Panc1 (cell line): ENCODE data around the gene METTL15. TPM values are rescaled to one million over a fixed set of nuclear protein-coding genes. Genes with fewer than 3 reads are reported as not detected.

Source experiments
- ATAC-seq: fragments of 200-7000 bp; cut with Tn5 transposase; 2 replicates; pipeline ENCODE4 v1.9.1; 2020; ENCODE audit warnings: mild to moderate bottlenecking, moderate library complexity
- BruUV-seq: library from RNA; stranded (reverse); fragments of 400-500 nt; replicated peaks from 2 replicates; lab custom pipeline; 2021; lab: Mats Ljungman, UMichigan
- CTCF ChIA-PET: fragments of 300-600 bp; sonication (Branson Sonifier 250); formaldehyde crosslinking; loops from one replicate; lab custom pipeline; 2022; ENCODE audit warnings: antibody characterized with exemption; lab: Charles Lee
- POLR2A ChIA-PET: fragments of 300-600 bp; sonication (Branson Sonifier 250); formaldehyde crosslinking; loops from one replicate; lab custom pipeline; 2022; ENCODE audit warnings: antibody characterized with exemption; lab: Charles Lee
- DNase-seq: peaks from one replicate; pipeline ENCODE4 v3.0.0-alpha.2; 2010; ENCODE audit warnings: low read depth, low spot score
- H3K27ac ChIP-seq: 2 replicates; pipeline ENCODE4 v1.5.1; 2011; ENCODE audit warnings: mild to moderate bottlenecking, low read length, inconsistent platforms
- H3K27me3 ChIP-seq: fragments of 200-500 bp; sonication (Bioruptor generic); 2 replicates; pipeline ENCODE4 v1.6.0; 2014; ENCODE audit warnings: low read length, inconsistent platforms; ENCODE audit not compliant: control insufficient read depth, insufficient read depth
- H3K36me3 ChIP-seq: fragments of 200-500 bp; sonication (Bioruptor generic); 2 replicates; pipeline ENCODE4 v1.5.1; 2014; ENCODE audit warnings: inconsistent platforms, mild to moderate bottlenecking, low read length, moderate library complexity; ENCODE audit not compliant: control insufficient read depth, insufficient read depth
- H3K4me1 ChIP-seq: 2 replicates; pipeline ENCODE4 v1.5.1; 2011; ENCODE audit warnings: inconsistent platforms, mild to moderate bottlenecking, low read length, moderate library complexity; ENCODE audit not compliant: control insufficient read depth, insufficient read depth
- H3K4me3 ChIP-seq, 2 experiments: 2 replicates each; pipeline ENCODE4 v1.5.1; 2011 to 2012; ENCODE audit warnings: low read depth in 2 of 2, low read length in 2 of 2, mild to moderate bottlenecking in 2 of 2, inconsistent platforms in 1 of 2, moderate library complexity in 1 of 2
- H3K9me3 ChIP-seq: fragments of 200-500 bp; sonication (Bioruptor generic); 2 replicates; pipeline ENCODE4 v1.5.1; 2014; ENCODE audit warnings: low read depth, mild to moderate bottlenecking, inconsistent platforms, low read length, moderate library complexity; ENCODE audit not compliant: control insufficient read depth, insufficient read depth
- POLR2AphosphoS5 ChIP-seq: IDR thresholded peaks from 2 replicates; pipeline ENCODE4 v1.6.1; 2012; ENCODE audit warnings: mild to moderate bottlenecking, low read depth, low read length, moderate library complexity
- SIN3A ChIP-seq: IDR thresholded peaks from 2 replicates; pipeline ENCODE4 v1.6.1; 2012; ENCODE audit warnings: low read depth, mild to moderate bottlenecking, low read length, moderate library complexity, borderline replicate concordance; ENCODE audit not compliant: insufficient read depth
- TCF7L2 ChIP-seq: IDR thresholded peaks from 2 replicates; pipeline ENCODE4 v1.6.1; 2011; ENCODE audit warnings: mild to moderate bottlenecking, low read depth, low read length, inconsistent platforms
- in situ Hi-C: cut with HindIII; loops from 2 replicates; pipeline ENCODE4 v1.10.0; 2016; ENCODE audit warnings: low sequenced_read_pairs, low pct_unique_long_range_greater_than_20kb
- intact Hi-C: fragments of 100-400 bp; cut with micrococcal nuclease; formaldehyde crosslinking; loops from one replicate; pipeline ENCODE4 v1.10.0; 2022; ENCODE audit not compliant: unreplicated experiment
- total RNA-seq: library from RNA; stranded (reverse); gene quantifications from one replicate; pipeline ENCODE4 v1.2.1, GENCODE V29; 2021; ENCODE audit not compliant: unreplicated experiment
- TF ChIP-seq, protein P1 (sequence below), 2 experiments: IDR thresholded peaks; 2 replicates each; pipeline ENCODE4 v1.6.1; 2011 to 2012; ENCODE audit warnings: low read depth in 2 of 2, control low read depth in 1 of 2, low read length in 1 of 2, mild to moderate bottlenecking in 1 of 2, moderate library complexity in 1 of 2; ENCODE audit not compliant: insufficient read depth in 1 of 2
- TF ChIP-seq, protein P2 (sequence below): fragments of 450-650 bp; IDR thresholded peaks from 2 replicates; pipeline ENCODE4 v1.5.1; 2017; ENCODE audit warnings: mild to moderate bottlenecking

The METTL15 gene
- total RNA-seq, 1 experiment from 2014 or later = 11.4 TPM

DNA sequence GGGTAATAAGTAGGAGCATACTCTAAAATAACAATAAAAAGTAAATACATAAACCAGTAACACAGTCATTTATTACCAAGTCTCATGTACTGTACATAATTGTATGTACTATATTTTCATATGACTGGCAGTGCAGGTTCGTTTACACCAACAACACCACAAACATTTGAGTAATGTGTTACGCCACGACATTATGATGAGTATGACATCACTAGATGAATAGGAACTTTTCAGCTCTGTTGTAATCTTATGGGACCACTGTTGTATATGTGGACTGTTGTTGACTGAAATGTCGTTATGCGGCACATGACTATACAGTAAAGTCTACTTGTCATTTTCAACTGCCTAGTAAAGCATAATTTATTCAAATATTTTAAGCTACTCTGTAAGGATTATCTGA, 18.8 kb upstream of the METTL15 start:
- no TSS peak for BruUV-seq
- ChIA-PET POLR2A (no interaction called here), CTCF (no interaction called here)
- in situ Hi-C loops (no loop called here), intact Hi-C loops (no loop called here)
- H3K4me3 ChIP-seq = no peak overlapping the region
- no peak overlapping the region for H3K27ac ChIP-seq
- DNase-seq = no peak
- no peaks in the 10 kb centered on the region for H3K27me3 ChIP-seq
- no peaks in the 10 kb centered on the region for H3K9me3 ChIP-seq
- no peaks in the 10 kb centered on the region for H3K4me1 ChIP-seq
- no peak for ATAC-seq
- H3K36me3 ChIP-seq = peaks cover 19% of the 10 kb centered on the region; the same call in 1 of the 2 replicates
- no peak for TF ChIP-seq POLR2AphosphoS5
- TF ChIP-seq, protein P1, sequence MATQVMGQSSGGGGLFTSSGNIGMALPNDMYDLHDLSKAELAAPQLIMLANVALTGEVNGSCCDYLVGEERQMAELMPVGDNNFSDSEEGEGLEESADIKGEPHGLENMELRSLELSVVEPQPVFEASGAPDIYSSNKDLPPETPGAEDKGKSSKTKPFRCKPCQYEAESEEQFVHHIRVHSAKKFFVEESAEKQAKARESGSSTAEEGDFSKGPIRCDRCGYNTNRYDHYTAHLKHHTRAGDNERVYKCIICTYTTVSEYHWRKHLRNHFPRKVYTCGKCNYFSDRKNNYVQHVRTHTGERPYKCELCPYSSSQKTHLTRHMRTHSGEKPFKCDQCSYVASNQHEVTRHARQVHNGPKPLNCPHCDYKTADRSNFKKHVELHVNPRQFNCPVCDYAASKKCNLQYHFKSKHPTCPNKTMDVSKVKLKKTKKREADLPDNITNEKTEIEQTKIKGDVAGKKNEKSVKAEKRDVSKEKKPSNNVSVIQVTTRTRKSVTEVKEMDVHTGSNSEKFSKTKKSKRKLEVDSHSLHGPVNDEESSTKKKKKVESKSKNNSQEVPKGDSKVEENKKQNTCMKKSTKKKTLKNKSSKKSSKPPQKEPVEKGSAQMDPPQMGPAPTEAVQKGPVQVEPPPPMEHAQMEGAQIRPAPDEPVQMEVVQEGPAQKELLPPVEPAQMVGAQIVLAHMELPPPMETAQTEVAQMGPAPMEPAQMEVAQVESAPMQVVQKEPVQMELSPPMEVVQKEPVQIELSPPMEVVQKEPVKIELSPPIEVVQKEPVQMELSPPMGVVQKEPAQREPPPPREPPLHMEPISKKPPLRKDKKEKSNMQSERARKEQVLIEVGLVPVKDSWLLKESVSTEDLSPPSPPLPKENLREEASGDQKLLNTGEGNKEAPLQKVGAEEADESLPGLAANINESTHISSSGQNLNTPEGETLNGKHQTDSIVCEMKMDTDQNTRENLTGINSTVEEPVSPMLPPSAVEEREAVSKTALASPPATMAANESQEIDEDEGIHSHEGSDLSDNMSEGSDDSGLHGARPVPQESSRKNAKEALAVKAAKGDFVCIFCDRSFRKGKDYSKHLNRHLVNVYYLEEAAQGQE (IDR thresholded peaks at IDR 0.05; ENCODE audit: insufficient read depth in 1 of 2, low read depth in 2 of 2, low read length in 1 of 2) = no peak
- no peak for TF ChIP-seq SIN3A
- TF ChIP-seq, protein P2, sequence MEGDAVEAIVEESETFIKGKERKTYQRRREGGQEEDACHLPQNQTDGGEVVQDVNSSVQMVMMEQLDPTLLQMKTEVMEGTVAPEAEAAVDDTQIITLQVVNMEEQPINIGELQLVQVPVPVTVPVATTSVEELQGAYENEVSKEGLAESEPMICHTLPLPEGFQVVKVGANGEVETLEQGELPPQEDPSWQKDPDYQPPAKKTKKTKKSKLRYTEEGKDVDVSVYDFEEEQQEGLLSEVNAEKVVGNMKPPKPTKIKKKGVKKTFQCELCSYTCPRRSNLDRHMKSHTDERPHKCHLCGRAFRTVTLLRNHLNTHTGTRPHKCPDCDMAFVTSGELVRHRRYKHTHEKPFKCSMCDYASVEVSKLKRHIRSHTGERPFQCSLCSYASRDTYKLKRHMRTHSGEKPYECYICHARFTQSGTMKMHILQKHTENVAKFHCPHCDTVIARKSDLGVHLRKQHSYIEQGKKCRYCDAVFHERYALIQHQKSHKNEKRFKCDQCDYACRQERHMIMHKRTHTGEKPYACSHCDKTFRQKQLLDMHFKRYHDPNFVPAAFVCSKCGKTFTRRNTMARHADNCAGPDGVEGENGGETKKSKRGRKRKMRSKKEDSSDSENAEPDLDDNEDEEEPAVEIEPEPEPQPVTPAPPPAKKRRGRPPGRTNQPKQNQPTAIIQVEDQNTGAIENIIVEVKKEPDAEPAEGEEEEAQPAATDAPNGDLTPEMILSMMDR = no peak
- no peak for TF ChIP-seq TCF7L2

DNA sequence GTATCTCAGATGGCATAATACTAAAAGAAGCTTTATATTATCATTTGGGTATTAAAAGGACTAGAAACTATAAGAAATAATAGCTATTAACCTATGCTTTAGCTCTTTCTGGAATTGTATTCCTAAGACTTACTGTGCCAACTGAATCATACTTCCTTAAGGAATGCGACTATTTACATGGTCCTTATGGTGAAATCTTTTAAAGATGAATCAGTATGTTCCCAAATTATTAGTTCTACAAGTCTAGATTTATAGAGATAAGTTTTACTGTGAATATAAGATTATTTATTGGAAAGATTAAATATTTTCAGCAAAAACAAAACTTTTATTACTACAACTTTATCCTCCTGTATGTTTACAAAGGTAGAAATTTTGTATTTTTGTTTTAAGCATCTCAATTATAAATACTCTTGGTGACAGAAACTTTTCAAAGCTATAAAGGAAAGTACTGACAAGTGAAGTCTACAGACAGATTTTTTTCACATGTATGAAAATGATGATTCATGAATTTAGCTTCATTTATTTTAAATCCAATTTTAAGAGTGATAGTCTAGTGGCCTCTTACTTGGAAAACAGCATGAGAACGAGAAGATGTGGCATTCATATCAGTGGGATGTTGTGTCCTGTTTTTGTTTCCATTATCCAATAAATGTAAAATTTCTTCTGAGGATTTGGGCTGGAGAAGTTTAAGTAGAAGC, 18.0 kb upstream of the METTL15 start:
- H3K27ac ChIP-seq = no peak overlapping the region
- ChIA-PET CTCF (no interaction called here), POLR2A (no interaction called here)
- H3K36me3 ChIP-seq = peaks cover 19% of the 10 kb centered on the region; the same call in 1 of the 2 replicates
- in situ Hi-C loops = no loop called here
- intact Hi-C loops = no loop called here
- H3K4me1 ChIP-seq = no peaks in the 10 kb centered on the region
- no peak for ATAC-seq
- no peak overlapping the region for H3K4me3 ChIP-seq
- H3K27me3 ChIP-seq = no peaks in the 10 kb centered on the region
- TF ChIP-seq TCF7L2 (no peak), POLR2AphosphoS5 (no peak), SIN3A (no peak)
- TF ChIP-seq, protein P2 = no peak
- TF ChIP-seq, protein P1 (IDR thresholded peaks at IDR 0.05; ENCODE audit: insufficient read depth in 1 of 2, low read depth in 2 of 2, low read length in 1 of 2) = no peak
- BruUV-seq = no TSS peak
- DNase-seq = no peak
- no peaks in the 10 kb centered on the region for H3K9me3 ChIP-seq
